IPS-NIHi7 (cell line): ENCODE results near the gene DBNDD1.

Experiments used
- DNase-seq: peaks from one replicate; pipeline ENCODE4 v3.0.0; 2012; ENCODE audit warnings: mixed read lengths; ENCODE audit errors: extremely low spot score

Gene DBNDD1

GRCh38 chr16:89961920-89962319, 57.3 kb downstream of the DBNDD1 start:
- no peak for DNase-seq

DNA sequence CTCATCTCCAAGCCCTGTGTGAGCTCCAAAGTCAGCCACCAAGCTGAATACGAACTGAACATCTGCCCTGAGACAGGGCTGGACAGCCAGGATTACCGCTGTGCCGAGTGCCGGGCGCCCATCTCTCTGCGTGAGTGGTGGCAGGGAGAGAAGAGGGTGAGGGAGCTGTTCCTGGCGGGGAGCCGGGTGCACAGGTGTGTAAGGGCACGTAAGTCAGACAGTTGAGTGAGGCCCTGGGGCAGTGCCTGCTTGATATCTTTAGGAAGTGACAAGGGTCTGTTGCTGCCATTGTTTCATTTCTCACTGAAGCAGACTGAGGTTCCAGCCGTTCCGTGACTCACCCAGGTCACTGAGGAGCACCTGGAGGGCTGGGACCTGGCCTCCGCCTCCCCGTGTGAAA, 58.3 kb downstream of the DBNDD1 start:
- no peak for DNase-seq

- no peak for DNase-seq
Measured at GRCh38 chr16:89958596-89958995, 60.7 kb downstream of the DBNDD1 start.

DNA sequence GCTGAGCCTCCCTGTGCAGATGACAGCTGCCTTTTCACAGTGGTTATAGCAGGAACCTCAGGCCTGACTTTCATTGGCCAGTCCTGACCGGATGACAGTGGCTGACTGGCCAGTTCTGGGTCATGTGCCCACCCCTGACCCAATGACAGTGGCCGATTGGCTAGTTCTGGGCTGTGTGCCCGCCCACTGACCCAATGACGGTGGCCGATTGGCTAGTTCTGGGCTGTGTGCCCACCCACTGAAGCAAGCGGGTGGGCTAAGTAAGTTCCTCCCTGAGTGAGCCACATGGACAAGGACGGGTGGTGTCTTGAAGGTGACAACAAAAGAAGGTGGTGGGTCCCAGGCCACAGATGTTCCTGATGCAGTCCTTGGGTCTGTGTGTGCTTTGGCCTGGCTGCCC, 61.2 kb downstream of the DBNDD1 start:
- peak; percentile 84 for DNase-seq

DNA sequence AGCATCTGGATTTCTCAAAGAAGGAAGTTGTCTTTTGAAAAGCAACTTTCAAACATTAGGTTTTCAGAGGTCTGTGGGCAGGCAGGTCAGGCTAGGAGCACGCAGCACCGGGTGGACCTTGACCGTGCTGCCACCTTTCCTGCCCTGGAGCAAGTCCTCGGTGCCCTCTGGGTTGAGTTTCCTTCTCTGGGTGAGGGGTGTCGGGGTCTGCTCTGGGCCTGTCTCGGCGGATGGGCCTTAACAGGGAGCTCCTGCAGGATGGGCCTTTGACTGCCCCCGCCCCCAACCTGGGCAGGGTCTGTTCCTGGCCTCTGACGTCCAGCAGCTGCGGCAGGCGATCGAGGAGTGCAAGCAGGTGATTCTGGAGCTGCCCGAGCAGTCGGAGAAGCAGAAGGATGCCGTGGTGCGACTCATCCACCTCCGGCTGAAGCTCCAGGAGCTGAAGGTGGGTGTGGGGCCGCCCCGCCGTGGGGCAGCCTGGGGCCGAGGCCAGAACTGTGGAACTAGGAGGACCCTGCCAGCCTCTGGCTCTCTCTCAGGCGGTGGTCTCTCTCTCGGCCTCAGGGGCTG, 62.0 kb downstream of the DBNDD1 start:
- DNase-seq, result no peak

- no peak for DNase-seq
Measured at GRCh38 chr16:89956505-89957215, 62.6 kb downstream of the DBNDD1 start.

DNA sequence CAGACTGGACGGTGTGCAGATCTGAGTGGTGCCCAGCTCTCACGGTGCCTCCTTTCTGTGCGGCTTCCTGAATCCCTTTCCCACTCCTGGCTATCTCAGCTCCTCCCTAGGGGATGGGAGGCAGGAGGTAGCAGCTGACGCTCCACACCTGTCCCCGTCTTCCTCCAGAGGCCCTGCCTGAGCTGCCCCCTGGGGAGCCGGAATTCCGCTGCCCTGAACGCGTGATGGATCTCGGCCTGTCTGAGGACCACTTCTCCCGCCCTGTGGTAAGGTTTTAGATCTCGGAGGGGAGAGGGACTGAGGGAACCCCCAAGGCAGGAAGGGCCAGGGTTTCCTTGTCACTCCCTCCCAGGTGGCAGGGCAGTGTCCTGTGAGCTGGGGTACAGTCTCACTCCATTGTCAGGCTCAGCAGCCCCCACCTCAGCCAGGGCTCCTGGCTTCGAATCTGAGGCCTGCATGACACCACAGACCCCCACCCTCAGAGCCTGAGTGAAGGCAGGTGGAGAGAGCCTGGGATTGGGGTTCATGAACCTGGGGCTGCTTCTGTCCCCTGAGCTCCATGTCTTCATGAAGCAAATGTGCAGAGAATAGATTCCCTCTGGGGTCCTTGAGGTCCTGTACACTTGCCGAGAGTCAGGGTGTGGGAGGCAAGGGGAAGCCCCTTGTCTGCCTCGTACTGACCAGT, 64.1 kb downstream of the DBNDD1 start:
- DNase-seq, result no peak
